Activated CD4-positive, alpha-beta T cell treated with anti-CD3 and anti-CD28 coated beads, Interleukin-10, Interleukin-2, amounts not matched to agents 100 ng/mL and 50 ng/mL, durations not matched to agents 16 hours and 8 hours (primary cell): ENCODE measurements around the gene IFT80.

Experiments used
- DNase-seq: peaks from one replicate; pipeline ENCODE4 v3.0.0-alpha.2; 2020

The IFT80 gene

DNA sequence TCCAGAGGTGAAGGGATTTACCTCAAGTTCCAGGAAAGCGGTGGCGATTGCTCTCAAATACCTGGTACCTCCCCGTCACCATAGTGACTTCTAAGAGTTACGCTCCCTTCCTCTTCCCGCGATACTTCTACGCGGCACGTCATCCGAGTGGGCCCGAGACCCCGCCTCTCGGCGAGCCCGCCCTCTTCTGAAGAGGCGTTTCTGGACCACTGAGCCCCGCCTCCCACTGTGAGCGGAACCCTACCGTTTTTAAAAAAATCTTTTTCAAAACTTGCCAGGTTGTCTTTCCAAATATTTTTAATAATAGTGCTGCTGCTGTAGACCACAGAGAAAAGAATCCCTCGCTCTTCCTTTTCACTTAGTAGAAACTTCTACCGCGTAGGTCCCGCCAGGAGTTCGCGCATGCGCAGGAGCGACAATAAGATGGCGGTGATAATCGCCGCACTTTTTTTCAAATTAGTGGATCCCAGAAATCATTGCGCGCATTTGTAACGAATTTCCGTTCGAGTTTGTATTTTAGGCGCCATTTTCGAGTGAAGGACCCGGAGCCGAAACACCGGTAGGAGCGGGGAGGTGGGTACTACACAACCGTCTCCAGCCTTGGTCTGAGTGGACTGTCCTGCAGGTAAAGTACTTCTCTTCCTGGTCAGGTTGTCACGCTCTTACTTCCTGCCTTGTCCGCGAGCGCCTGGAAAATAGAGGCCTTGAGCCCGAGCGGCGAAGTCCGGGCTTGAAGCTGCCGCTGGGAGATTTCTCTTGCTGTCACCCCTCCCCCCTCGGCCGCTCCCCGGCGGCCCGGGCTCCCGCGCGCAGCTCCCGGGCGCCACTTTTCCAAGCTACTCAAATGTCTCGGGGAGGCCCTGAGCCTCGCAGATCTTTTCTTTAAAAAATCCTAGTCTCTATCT lies at the start of gene IFT80, which contains the start of gene SMC4:
Gene IFT80, minus strand, starts transcription at position 101 of the 905 bp plus-strand sequence. CDS start 14,625 bp downstream, outside the sequence.
Gene SMC4, plus strand, starts transcription at position 526 of the 905 bp plus-strand sequence. CDS start 1,177 bp downstream, outside the sequence.
- peak; percentile 98 for DNase-seq

GRCh38 chr3:160447544-160447943 lies 48.5 kb upstream of the IFT80 start:
- DNase-seq, result no peak

DNA sequence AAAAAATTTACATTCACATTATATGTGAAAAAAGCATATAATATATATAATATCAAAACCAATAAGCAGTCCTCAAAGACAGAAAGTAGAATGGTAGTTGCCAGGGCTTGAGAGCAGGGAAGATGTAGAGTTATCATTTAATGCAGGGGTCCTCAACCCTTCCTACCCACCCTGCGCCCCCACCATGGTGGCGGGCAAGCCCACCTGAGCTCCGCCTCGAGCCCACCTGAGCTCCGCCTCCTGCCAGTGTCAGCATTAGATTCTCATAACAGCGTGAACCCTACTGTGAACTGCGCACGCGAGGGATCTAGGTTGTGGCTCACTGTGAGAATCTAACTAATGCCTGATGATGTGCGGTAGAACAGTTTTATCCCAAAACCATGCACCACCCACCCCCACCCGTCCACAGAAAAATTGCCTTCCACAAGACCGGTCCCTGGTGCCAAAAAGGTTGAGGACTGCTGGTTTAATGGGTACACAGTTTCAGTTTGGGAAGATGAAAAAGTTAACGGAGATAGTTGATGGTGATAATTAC lies 47.6 kb upstream of the IFT80 start:
- DNase-seq, result no peak

- DNase-seq, result no peak
Observed at GRCh38 chr3:160445854-160446253, 46.8 kb upstream of the IFT80 start.

DNA sequence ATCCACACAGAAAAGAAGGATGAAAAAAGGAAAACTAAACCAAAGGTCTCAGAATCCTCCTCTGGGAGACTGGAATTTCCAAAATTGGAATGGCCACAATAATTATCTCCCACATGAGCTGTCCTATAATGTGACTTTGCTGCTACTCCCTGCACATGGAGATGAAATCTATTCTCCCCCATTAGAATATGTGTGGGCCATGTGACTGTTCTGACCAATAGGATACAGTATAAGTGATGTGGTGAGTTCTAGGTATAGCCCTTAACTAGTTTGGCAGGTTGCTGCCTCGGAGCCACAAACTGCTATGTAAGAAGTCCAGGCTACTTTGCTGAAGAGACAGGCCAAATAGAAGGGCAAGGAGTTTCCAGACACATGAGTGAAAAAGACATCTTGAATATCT lies 45.4 kb upstream of the IFT80 start:
- peak; percentile 25 for DNase-seq

DNA sequence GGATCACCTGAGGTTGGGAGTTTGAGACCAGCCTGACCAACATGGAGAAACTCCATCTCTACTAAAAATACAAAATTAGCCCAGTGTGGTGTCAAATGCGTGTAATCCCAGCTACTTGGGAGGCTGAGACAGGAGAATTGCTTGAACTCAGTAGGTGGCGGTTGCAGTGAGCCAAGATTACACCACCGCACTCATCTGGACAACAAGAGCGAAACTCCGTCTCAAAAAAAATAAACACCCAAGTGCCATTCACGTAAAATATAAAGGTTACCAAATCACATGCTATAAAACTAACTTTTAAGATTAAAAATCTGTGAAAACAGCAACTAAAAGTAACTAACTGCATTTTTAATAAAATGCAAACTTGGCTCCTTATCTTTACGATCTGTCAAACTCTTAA lies 41.7 kb upstream of the IFT80 start:
- DNase-seq, result no peak

GRCh38 chr3:160437083-160437455 lies 38.0 kb upstream of the IFT80 start:
- no peak for DNase-seq

DNA sequence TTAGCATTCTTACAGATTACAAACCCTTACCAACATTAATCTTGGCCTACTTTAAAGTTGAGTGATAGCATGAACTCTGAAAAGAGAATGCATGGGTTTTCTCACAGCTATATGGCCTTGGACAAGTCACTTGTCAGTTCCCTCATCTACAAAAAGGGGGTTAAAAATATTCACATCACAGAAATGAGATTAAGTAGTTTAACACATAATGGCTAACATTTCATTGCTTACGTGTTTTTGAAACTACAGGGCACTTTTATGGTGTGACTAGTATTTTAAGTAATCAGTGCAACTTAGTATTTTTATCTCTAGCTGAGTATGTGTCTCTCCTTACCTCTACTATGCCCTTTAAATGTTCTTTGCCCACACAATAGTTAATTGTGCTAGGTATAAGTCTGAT lies 36.7 kb upstream of the IFT80 start:
- no peak for DNase-seq

DNA sequence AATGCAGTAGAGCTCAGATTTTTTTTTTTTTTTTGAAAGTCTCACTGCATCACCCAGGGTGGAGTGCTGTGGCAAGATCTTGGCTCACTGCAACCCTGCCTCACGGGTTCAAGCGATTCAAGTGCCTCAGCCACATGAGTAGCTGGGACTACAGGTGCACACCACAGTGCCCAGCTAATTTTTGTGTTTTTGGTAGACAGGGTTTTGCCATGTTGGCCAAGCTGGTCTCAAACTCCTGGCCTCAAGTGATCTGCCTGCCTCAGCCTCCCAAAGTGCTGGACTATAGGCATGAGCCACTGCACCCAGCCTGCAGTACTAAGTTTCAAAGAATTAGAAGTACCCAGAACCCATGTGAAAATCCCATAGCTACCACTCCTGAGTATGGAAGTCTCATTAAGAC lies 36.1 kb upstream of the IFT80 start:
- DNase-seq, result no peak

- DNase-seq, result no peak
Observed at GRCh38 chr3:160434071-160434470, 35.0 kb upstream of the IFT80 start.

DNA sequence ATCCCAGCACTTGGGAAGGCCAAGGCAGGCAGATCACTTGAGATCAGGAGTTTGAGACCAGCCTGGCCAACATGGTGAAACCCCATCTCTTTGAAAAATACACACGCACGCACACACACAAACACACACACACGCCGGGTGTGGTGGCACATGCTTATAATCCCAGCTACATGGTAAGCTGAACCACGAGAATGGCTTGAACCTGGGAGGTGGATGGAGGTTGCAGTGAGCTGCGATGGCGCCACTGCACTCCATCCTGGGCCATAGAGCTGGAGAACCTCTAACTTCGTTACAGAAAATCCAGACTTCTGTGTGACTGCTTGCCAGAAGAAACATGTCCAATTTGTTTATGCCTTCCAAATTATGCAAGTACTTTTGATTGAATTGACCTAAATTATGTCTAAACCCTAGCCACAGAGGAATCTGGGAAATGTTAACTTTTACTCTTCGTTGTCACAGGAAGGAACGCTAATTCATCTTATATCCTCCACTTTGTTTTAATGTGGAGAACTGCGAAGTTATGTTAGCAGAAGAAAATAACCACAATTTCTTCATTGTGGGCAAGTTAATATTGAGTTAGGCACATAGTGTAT lies 28.9 kb upstream of the IFT80 start:
- DNase-seq, result no peak

- DNase-seq, result no peak
Observed at GRCh38 chr3:160417311-160417710, 18.3 kb upstream of the IFT80 start.

DNA sequence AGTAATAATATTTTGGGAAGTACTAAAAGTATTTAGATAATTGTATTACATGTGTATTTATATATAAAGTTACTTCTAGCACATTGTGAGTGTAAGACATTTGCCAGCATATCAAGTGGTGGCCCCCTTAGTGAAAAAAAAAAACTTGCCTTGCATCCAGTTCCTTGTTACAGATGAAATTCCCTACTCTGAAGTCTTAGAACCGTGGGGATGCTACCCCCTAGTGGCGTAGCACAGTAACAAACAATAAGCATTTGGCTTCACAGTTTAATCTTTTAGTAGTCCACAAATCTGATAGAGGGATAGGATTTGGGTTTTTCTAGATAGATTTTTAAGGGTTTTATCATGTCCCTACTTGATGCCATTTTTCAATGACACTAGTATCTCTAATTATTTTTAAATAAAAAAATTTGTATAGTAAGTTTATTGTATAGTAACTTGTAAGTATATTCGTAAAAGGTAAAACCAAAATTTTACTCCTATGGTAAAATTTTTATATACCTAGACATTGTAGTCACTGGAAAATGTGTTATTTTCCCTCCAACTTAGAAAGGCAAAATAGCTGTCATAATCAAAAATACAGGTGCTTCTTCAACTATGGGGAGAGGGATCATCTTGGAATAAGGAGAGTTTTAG lies 14.7 kb upstream of the IFT80 start:
- DNase-seq, result peak; percentile 66

DNA sequence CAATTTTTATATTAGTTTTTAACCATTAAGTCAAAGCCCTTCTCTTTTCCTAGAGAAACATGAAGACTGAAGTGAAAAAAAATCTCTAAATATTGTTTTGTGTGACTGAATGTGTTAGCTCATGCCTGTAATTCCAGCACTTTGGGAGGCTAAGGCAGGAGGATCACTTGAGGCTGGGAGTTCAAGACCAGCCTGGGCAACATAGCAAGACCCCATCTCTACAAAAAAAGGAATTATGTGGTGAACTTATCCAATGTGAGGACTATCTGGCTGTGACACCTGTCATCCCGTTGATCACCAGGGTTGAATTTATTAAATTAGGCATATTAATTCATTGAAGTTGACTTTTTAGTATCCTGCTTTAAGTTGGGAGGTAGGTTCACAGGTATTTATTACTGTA lies 13.5 kb upstream of the IFT80 start:
- DNase-seq, result no peak

- no peak for DNase-seq
Observed at GRCh38 chr3:160409812-160410610, 11.0 kb upstream of the IFT80 start.

DNA sequence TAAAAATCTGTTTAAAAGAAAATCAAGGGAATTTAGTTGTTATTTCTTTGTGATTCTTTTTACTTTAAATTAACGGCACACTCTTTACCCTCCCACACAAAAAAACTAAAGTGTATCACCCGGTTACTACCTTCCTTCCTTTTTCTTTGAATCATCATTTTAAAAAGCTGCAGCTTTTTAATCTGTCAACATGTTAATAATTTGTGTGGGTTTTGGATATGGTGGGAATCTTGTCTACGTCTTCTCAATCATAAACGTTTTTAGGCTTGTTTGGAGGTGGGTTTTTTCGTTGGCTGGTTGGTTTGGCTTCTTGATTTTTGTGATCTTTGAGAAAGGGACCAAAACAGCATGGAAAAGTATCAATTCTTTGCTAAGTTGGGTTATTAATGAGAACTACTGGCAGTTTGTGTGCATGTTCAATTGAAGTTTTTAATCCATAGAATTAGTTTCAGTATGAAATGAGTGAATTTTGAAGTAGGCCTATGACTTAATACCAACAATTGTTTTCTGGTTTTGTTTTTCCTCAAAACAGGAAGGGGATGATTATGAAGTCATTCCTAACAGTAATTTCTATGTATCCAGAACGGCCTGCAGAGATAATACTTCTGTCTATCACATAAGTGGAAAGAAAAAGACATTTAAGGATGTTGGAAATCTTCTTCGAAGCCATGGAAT lies 4.9 kb upstream of the IFT80 start:
- DNase-seq, result peak; percentile 17

DNA sequence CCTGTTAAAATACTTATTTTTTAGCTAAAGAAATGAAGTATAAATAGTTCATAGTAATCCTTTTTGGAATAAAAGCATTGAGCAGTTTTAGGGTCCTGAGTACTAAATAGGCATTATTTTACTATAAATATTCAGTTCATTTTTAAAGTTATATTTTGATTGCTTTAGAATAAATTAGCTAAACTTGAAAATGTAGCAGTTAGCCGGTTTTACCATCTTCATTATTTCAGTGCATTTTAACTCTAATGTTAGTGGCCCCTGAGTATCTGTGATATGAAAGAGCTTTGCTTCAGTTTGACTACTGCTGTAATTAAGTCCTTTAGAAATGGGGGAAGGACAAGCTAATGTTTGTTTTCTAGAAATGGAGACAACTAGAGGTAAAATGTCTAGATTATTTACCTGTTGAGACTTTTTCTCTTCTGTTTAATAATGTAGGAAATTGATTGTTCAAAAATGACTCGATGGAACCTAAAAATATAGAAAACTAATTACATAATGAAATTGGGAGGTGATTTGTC lies 4.1 kb upstream of the IFT80 start:
- no peak for DNase-seq

DNA sequence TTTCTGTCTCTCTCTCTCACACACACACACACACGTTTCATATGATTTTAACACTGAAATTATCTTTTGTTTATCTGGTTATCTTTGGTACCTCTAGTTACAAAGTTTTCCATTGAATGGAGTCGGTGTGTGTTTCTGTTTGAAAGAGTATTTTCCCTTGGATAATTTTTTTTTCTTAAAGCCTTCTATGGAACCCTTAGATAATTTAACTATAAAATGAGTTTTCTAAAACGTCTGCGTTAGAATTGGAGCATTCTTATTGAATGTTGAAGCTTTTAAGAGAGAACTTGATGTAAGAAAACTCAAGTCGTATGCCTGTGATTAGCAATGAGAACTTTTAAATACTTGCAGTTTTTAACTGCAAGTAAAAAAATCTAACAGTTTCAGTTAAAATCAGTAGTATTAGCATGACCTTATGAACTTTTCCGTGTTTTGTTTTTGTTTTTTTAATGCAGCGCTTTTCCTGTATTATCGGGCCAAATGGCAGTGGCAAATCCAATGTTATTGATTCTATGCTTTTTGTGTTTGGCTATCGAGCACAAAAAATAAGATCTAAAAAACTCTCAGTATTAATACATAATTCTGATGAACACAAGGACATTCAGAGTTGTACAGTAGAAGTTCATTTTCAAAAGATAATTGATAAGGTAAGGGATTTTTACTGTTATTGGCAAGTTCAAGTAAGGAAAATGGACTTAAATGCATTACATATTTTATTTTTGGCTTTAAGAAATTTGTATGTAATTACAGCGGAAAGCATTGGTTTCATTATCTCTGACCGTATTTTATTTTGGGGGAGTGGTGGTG lies 3.4 kb upstream of the IFT80 start:
- DNase-seq, result no peak

DNA sequence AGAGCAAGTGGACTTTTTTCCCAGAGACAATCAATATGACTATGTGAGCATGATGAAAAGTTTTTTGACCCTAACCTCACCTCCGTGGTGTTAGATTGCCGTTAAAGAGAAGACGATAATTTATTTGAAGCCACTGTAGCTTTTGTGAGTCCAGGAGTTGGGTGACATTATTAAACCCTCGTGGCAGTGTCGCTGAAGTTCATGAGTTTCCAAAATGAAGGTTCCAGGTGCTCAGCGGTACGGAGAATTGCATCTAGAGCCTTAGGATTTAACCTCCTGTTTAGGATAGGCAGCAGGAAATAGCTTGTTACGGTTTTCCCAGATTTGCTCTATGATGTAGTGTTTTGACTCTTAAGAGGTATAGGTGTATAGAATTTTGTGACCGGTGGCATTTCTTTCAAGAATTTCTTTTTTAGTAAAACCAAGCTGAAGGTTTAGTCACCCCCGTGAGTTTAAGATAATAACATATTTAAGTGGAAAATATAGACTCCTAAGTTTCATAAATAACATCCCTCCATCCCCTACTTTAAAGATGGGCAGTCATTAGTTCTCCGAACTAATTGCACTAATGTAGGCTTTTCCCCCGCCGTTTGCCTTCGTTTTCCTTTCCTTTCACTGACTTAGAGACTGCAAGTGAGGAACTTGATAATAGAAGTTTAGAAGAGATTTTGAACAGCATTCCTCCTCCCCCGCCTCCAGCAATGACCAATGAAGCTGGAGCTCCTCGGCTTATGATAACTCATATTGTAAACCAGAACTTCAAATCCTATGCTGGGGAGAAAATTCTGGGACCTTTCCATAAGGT lies 2.5 kb upstream of the IFT80 start:
- peak; percentile 30 for DNase-seq

DNA sequence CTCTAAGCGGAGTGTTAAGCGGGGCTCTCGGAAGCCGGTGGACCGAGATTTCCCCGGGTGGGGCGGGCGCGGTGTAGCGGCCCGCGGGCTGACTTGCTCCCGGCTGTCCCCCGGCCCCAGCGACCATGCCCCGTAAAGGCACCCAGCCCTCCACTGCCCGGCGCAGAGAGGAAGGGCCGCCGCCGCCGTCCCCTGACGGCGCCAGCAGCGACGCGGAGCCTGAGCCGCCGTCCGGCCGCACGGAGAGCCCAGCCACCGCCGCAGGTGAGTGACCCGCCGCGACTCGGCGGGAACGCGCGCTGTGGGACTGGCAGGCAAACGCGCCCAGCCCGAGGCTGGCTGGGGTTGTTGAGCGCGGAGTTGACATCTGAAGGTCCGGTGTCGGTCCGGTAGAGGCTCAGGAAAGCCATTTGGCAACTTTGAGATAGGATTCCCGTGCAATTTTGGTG lies 1.7 kb upstream of the IFT80 start:
- peak; percentile 24 for DNase-seq
